Astrocyte of the spinal cord (primary cell): Measurements from ENCODE around the gene MACROD2.

ENCODE experiments used
- DNase-seq: peaks from one replicate; pipeline ENCODE4 v3.0.0; 2011; ENCODE audit warnings: low read depth, low spot score
- H3K4me3 ChIP-seq: 2 replicates; pipeline ENCODE4 v1.5.1; 2011; ENCODE audit warnings: low read depth, mild to moderate bottlenecking, low read length, moderate library complexity
- in situ Hi-C: cut with HindIII; loops from 2 replicates; pipeline ENCODE4 v1.10.0; 2017; ENCODE audit warnings: low sequenced_read_pairs
- TF ChIP-seq, protein P1 (sequence below): IDR thresholded peaks from 2 replicates; pipeline ENCODE4 v1.5.1; 2012; ENCODE audit warnings: low read depth, mild to moderate bottlenecking, low read length, inconsistent platforms

The MACROD2 gene

DNA sequence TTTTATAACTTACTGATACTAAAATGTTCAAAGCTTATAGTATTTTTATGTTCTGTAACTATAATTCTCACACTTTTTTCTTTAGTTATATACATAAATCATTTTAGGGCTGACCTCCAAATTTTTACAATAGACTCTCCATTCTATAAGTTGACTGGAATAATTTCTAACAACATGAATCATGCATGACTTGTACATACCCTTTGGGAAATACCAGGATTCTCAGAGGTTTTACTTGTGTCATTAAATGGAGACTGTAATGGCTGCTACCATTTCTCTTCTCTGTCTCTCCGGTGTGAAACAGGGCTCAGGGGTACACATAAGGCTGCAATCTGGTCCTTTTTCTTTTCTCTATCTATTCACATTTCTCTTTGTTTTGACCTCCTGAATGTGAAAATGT, 564.3 kb downstream of the MACROD2 start:
- H3K4me3 ChIP-seq = no peak overlapping the region
- in situ Hi-C loops = no loop called here
- no peak for DNase-seq
- TF ChIP-seq, protein P1, sequence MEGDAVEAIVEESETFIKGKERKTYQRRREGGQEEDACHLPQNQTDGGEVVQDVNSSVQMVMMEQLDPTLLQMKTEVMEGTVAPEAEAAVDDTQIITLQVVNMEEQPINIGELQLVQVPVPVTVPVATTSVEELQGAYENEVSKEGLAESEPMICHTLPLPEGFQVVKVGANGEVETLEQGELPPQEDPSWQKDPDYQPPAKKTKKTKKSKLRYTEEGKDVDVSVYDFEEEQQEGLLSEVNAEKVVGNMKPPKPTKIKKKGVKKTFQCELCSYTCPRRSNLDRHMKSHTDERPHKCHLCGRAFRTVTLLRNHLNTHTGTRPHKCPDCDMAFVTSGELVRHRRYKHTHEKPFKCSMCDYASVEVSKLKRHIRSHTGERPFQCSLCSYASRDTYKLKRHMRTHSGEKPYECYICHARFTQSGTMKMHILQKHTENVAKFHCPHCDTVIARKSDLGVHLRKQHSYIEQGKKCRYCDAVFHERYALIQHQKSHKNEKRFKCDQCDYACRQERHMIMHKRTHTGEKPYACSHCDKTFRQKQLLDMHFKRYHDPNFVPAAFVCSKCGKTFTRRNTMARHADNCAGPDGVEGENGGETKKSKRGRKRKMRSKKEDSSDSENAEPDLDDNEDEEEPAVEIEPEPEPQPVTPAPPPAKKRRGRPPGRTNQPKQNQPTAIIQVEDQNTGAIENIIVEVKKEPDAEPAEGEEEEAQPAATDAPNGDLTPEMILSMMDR = no peak

DNA sequence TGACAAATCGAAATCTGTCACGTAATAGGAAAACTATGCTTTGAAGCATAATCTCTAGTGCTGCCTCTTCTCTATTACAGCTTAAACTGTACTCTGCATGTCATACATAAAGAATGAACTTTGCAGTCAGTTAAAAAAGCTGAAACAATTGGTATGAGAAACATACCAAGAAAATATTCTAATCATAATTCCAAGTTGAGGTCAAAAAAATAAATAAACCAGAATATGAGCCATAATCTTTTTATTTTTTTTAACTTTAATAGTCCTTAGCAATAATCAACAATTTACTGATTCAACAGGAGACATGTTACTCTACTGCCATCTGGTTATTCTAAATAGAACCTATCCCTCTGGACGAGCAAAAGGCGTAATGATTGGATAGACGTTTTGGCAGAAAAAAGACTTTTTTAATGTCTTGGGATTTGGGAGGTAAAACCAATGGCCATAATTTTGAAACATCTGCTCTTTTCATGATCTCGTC, 566.5 kb downstream of the MACROD2 start:
- no peak overlapping the region for H3K4me3 ChIP-seq
- in situ Hi-C loops = no loop called here
- TF ChIP-seq, protein P1 = no peak
- DNase-seq = no peak

DNA sequence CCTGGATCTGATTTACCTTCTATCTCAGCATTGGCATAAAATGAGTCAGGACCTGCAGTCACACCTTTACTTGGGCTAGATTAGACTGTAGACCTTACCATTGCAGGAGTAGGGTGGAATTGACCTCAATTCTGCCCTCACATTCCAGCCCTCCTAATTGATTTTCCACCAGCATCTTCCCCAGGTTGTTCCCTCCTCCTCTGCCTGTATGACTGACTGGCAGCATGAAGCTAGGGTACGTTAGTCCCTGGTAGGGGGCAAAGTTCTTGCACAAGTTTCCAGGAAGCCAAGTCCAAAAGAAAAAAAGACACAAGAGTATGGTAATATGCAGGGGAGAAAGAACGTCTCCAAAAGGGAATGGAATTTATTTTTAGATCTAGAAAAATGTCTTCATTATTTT, 567.7 kb downstream of the MACROD2 start:
- DNase-seq = no peak
- TF ChIP-seq, protein P1 = no peak
- H3K4me3 ChIP-seq = no peak overlapping the region
- in situ Hi-C loops = no loop called here

DNA sequence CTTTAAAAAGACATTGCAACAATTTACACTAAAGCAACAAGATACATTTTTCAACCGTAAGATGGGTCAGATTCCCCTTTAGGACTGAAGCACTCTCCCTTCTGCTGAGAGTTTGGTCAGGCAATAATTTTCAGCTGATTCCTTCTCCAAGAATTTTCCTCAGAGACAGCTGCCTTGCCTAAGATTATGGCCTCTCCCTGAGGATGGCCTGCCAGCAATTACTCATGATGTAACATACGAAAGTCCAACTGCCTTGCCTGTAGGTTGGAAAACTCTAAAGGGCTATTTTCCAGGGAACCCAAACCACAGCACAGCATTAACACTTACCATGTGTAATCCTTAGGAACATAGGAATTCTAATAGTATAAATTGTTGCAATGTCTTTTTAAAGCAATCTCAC, 571.2 kb downstream of the MACROD2 start:
- no peak overlapping the region for H3K4me3 ChIP-seq
- in situ Hi-C loops = no loop called here
- TF ChIP-seq, protein P1 = no peak
- no peak for DNase-seq

DNA sequence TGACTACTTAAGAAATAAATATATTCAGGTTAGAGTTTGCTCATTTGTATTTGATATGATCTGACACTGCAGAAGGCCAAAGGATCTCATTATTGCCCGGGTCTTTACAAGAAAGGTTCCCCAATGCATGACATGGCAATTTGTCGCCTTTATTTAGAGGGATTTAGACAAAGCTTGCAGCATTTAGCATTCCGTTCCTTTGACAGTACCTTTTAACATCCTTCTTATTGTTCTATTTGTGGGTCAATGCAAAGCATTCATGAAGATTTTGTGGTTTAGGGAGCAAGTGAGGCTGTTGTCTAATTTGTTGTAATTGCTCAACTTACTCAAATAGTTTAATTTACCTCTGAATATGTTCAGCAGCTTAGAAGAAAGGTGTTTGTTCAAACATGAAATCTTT, 572.9 kb downstream of the MACROD2 start:
- TF ChIP-seq, protein P1 = no peak
- in situ Hi-C loops = no loop called here
- no peak overlapping the region for H3K4me3 ChIP-seq

DNA sequence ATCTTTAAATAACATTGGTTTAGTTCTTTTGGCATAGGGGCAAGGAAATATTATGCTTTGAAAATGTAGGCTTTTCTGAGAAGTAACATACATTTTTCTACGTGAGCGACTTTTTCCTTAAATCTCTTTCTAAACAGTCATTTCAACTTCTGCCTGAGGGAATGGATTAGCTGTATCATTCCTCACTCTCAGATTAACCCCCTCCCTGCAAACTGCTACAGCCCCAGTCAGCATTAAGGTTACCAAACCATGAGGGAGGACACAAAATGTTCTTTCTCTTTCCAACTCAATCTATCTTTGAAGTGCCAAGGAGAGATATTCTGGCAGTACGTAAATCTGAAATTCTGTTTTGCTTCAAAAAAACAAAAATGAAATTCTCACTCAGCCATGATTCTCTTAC, 573.4 kb downstream of the MACROD2 start:
- in situ Hi-C loops = no loop called here
- TF ChIP-seq, protein P1 = no peak
- DNase-seq = no peak

More for the DNA sequence above, 572.9 kb downstream of the MACROD2 start:
- DNase-seq = no peak

DNA sequence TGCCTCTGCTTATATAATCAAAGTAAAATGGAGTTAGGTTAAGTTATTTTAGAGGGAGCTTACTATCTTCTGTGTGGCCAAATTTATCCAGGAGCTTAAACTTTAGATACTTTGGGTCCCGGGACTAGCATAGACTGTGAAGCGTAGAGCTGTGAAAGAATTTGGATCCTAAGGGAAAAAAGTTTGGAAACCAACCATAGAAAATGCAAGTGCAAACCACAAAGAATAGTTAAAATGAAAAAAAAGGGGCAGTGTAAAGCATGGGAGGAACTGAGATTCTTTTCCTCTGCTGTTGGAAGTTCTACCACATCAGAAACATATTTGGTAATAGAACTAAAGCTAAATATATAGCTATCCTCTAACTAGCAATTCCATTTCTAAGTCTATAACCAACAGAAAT, 574.3 kb downstream of the MACROD2 start:
- in situ Hi-C loops = no loop called here
- H3K4me3 ChIP-seq = no peak overlapping the region
- TF ChIP-seq, protein P1 = no peak
- no peak for DNase-seq

More for the DNA sequence above, 573.4 kb downstream of the MACROD2 start:
- no peak overlapping the region for H3K4me3 ChIP-seq
